ENCODE results near the gene FOXF2.
"Not testable (repeated sequence)": the region's sequence is repeated elsewhere in the genome, so short reads cannot be mapped to it uniquely, and the experiment has no call there.

FOXF2 gene

DNA sequence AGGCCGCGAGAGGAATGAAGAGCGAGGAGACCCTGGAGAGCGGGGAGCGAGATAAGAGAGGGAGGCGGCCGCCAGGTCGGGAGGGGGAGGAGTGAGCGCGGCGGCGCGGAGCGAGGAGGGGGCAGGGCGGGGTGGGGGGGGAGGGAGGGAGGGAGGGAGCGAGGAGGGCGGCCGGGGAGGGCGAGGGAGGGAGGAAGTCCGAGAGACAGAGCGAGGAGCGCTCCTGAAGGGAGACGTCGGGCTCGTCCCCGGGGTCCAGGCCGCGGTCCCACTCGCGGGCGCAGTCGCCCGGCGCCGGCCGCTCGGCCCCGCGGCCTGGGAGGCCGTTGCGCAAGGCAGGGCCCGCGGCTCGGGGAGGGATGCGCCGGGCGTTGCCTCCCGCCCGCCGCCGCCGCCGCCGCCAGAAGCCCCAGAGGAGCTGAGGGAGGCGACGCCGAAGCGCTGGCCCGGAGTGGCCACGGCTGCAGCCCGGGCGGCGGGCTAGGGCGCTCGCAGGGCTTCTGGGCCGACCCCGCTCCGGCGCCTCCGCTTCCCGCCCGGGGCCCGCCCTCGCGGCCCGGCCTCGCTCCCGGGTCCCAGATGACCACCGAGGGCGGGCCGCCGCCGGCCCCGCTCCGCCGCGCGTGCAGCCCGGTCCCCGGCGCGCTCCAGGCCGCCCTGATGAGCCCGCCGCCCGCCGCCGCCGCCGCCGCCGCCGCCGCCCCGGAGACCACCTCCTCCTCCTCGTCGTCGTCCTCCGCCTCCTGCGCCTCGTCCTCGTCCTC is at the start of gene FOXF2:
Gene FOXF2, plus strand, starts transcription at position 208 of the 764 bp plus-strand sequence. Its CDS starts 372 bp downstream, at position 580.
- no peak for DNase-seq (ENCODE audit: low read depth in 3 of 3, low spot score in 1 of 3)

DNA sequence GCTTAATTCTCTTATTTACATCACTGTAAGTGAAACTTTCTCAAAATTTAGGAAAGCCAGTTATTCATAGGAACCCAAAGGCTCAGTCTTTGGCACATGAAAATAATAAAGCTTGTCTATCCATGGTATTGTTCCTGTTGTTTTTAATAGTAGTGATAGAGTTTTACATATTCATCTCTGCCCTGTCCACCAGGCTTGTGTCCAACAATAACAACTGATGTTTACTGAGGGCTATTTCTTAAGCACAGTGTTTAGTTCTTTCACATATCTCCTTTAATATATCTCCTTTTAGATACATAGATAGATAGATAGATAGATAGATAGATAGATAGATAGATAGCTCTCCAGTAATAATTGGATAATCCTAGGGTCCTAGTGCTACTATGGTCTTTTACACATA is 43.3 kb upstream of the FOXF2 start:
- no peak for DNase-seq (ENCODE audit: low read depth in 3 of 3, low spot score in 1 of 3)

GRCh38 chr6:1346558-1347091 is 42.8 kb upstream of the FOXF2 start:
- no peak for DNase-seq (ENCODE audit: low read depth in 3 of 3, low spot score in 1 of 3)

- no peak for DNase-seq (ENCODE audit: low read depth in 3 of 3, low spot score in 1 of 3)
Measured at GRCh38 chr6:1347161-1347560, 42.2 kb upstream of the FOXF2 start.

- DNase-seq (ENCODE audit: low read depth in 3 of 3, low spot score in 1 of 3), result no peak
Measured at GRCh38 chr6:1348675-1349074, 40.7 kb upstream of the FOXF2 start.

DNA sequence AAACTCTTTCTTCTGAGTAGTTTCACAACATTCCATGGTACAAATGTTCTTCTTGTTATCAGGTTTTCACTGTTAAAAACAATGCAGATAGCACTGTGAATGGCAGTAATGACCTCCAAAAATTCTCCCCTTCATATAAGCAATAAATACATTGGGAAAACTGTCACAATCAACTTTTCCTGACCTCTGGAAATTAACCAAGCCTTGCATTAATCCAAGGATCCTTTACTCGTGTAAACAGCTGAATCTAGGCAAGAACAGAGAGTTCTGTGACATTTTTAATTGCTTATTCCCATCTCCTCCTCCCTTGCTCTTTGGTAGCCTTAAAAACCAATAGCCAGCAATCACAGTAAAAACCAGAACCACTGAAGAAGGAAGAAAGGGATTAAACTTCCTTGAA is 39.7 kb upstream of the FOXF2 start:
- no peak for DNase-seq (ENCODE audit: low read depth in 3 of 3, low spot score in 1 of 3)

DNA sequence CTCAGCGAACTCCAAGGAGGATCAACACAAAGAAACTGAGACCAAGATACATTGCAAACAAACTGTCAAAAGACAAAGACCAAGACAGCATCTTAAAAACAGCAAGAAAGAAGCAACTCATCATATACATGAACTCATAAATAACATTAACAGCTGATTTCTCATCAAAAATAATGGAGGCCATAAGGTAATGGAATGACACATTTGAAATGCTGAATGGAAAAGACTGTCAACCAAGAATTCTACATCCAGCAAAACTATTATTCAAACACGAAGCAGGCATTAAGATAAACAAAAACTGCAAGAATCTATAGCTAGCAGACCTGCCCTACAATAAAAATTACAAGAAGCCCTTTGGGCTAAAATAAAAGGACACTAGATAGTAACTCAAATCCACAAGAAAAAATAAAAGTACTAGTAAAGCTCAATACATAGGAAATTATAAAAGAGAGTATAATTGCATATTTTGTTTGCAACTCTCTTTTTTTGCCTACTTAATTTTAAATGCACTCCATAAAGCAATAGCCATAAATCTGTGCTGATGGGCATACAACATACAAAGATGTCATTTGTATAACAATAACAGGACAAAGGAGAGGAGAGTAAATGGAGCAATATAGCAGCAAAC is 37.9 kb upstream of the FOXF2 start:
- no peak for DNase-seq (ENCODE audit: low read depth in 3 of 3, low spot score in 1 of 3)

DNA sequence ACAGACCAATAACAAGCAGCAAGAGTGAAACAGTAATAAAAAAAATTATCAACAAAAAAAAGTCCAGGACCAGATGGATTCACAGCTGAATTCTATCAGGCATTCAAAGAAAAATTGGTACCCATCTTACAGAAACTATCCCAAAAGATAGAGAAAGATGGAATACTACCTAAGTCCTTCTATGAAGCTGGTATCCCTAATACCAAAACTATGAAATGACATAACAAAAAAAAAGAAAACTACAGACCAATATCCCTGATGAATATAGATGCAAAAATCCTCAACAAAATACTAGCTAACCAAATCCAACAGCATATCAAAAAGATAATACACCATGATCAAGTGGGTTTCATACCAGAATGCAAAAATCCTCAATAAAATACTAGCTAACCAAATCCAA is 34.3 kb upstream of the FOXF2 start:
- not testable (repeated sequence) for DNase-seq (ENCODE audit: low read depth in 3 of 3, low spot score in 1 of 3)

DNA sequence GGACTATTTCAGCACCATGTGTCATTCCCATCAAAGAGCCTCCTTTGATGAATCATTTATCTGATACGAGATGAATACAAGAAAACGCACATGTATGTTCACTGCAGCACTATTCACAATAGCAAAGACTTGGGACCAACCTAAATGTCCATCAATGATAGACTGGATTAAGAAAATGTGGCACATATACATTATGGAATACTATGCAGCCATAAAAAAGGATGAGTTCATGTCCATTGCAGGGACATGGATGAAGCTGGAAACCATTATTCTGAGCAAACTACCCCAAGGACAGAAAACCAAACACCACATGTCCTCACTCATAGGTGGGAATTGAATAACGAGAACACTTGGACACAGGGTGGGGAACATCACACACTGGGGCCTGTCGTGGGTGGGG is 27.7 kb upstream of the FOXF2 start:
- not testable (repeated sequence) for DNase-seq (ENCODE audit: low read depth in 3 of 3, low spot score in 1 of 3)

GRCh38 chr6:1362643-1363042 is 26.7 kb upstream of the FOXF2 start:
- DNase-seq (ENCODE audit: low read depth in 3 of 3, low spot score in 1 of 3), result no peak

GRCh38 chr6:1363298-1363697 is 26.1 kb upstream of the FOXF2 start:
- DNase-seq (ENCODE audit: low read depth in 3 of 3, low spot score in 1 of 3), result no peak

GRCh38 chr6:1363729-1364572 is 25.4 kb upstream of the FOXF2 start:
- no peak for DNase-seq (ENCODE audit: low read depth in 3 of 3, low spot score in 1 of 3)

DNA sequence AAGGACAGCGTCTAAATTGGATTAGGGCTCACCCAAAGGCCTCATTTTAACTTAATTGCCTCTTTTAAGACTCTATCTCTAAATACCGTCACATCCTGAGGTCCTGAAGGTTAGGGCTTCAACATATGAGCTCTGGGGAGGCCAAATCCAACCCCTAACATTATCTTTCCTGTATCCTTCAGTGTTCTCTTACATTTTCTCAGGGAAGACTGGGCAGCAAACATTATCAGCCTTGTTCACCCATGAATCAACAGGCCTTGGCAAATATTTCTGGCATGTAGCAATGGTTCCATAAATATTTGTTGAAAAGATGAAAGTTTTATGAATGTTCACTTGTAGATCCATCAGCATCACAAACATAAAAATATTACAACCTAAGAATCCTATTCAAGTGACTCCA is 24.6 kb upstream of the FOXF2 start:
- no peak for DNase-seq (ENCODE audit: low read depth in 3 of 3, low spot score in 1 of 3)

- DNase-seq (ENCODE audit: low read depth in 3 of 3, low spot score in 1 of 3), result no peak
Measured at GRCh38 chr6:1365686-1366085, 23.7 kb upstream of the FOXF2 start.

GRCh38 chr6:1367771-1368170 is 21.6 kb upstream of the FOXF2 start:
- no peak for DNase-seq (ENCODE audit: low read depth in 3 of 3, low spot score in 1 of 3)

DNA sequence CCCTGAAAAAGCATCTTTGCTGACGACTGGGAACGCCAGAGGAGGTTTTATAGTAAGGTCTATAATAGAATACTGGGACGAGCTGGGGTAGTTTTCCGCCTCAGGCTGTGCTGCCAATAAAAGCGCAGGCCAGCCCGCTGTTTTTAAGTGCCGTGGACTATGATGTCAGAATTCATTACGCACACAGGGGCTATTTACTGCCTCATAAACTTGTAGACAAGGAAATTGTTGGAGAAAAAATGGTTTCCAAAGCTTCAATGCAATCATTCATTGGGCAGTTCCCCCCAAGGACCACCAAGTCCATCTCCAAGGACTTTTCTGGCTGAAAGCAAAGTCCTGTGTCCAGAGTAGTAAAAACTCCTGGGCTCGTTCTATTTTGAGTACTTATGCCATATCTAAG is 20.4 kb upstream of the FOXF2 start:
- DNase-seq (ENCODE audit: low read depth in 3 of 3, low spot score in 1 of 3), result no peak

DNA sequence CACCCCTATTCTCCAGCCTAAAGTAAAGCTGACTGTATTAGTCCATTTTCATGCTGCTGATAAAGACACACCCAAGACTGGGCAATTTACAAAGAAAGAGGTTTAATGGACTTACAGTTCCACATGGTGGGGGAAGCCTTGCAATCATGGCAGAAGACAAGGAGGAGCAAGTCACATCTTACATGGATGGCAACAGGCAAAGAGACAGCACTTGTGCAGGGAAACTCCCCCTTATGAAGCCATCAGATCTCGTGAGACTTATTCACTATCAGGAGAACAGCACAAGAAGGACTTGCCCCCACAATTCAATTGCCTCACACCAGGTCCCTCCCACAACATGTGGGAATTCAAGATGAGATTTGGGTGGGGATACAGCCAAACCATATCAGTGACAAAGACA is 19.7 kb upstream of the FOXF2 start:
- DNase-seq (ENCODE audit: low read depth in 3 of 3, low spot score in 1 of 3), result not testable (repeated sequence)

- no peak for DNase-seq (ENCODE audit: low read depth in 3 of 3, low spot score in 1 of 3)
Measured at GRCh38 chr6:1371933-1372332, 17.4 kb upstream of the FOXF2 start.

- no peak for DNase-seq (ENCODE audit: low read depth in 3 of 3, low spot score in 1 of 3)
Measured at GRCh38 chr6:1372690-1373089, 16.7 kb upstream of the FOXF2 start.

DNA sequence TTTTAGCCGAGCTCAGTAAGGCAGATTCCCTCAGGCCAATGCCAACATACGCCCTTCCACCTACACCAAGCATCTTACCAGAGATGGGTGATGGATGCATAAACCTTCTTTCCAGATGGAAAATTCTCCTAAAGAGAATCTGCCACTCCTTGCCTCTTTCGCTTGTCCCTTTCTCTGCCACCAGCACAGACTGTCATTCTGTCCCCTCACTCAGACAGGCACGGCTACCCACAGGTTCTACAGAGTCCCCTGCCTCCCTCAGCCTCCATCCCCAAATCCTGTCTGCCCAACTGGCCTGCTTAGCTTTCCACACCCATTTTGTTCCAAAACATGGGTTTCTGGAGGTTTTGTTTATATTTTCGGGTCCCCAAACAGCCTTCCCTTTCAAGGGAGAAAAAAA is 12.7 kb upstream of the FOXF2 start:
- DNase-seq (ENCODE audit: low read depth in 3 of 3, low spot score in 1 of 3), result no peak

DNA sequence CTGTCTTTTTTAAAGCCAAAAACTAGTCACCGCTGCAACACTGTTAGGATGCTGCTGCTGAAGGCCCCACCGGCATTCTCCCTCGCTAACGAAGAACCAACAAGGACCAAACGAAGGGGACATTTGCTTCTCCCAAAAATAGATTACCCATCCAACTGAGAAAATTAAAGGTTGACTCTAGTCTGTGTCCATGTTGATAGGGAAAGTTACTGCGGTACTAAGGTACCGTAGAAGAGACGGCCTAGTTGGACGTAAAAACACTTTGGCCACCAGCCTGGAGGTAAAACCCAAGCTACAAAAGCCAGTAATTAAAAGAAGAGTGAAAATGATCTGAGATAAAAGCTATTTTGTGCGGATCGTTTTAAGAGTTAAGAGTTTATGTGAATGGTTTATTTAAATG is 11.8 kb upstream of the FOXF2 start:
- DNase-seq (ENCODE audit: low read depth in 3 of 3, low spot score in 1 of 3), result no peak

All from stimulated activated CD4-positive, alpha-beta T cell treated with anti-CD3 and anti-CD28 coated beads, TNF-alpha, amount 100 ng/mL, for 1 hour (primary cell).